Endodermal cell (in vitro differentiated cells): ENCODE measurements around the gene HMGCLL1. TPM values are rescaled to one million over a fixed set of nuclear protein-coding genes. Genes with fewer than 3 reads are reported as not detected.

ENCODE experiments used
- DNase-seq: peaks from one replicate; pipeline ENCODE4 v3.0.0-alpha.2; 2017
- H3K27ac ChIP-seq: 2 replicates; pipeline ENCODE4 v1.5.1; 2013; ENCODE audit warnings: mild to moderate bottlenecking, low read depth, low read length, moderate library complexity
- H3K27me3 ChIP-seq: 2 replicates; pipeline ENCODE4 v1.6.1; 2013; ENCODE audit warnings: mild to moderate bottlenecking, low read length, moderate library complexity; ENCODE audit not compliant: insufficient read depth, control insufficient read depth, poor library complexity, severe bottlenecking
- H3K36me3 ChIP-seq: 2 replicates; pipeline ENCODE4 v1.7.0; 2013; ENCODE audit warnings: mild to moderate bottlenecking, low read length, moderate library complexity; ENCODE audit not compliant: control insufficient read depth, insufficient read depth
- H3K4me1 ChIP-seq: one replicate; pipeline ENCODE4 v1.7.0; 2013; ENCODE audit warnings: low read length; ENCODE audit not compliant: control insufficient read depth, insufficient read depth
- H3K4me3 ChIP-seq: 2 replicates; pipeline ENCODE4 v1.5.1; 2013; ENCODE audit warnings: mild to moderate bottlenecking, low read length, moderate library complexity
- H3K9ac ChIP-seq: 2 replicates; pipeline ENCODE4 v1.6.1; 2013; ENCODE audit warnings: mild to moderate bottlenecking, low read length, moderate library complexity; ENCODE audit not compliant: poor library complexity, severe bottlenecking; ENCODE audit errors: extremely low read depth
- H3K9me3 ChIP-seq: 2 replicates; pipeline ENCODE4 v1.6.1; 2013; ENCODE audit warnings: mild to moderate bottlenecking, low read length, moderate library complexity; ENCODE audit not compliant: control insufficient read depth
- H3K27ac Mint-ChIP-seq: 2 replicates; pipeline ENCODE4 v1.8.0; 2020; ENCODE audit warnings: mixed read lengths
- H3K27me3 Mint-ChIP-seq: 2 replicates; pipeline ENCODE4 v1.8.0; 2021; ENCODE audit warnings: mild to moderate bottlenecking, mixed read lengths; ENCODE audit not compliant: insufficient read depth
- H3K36me3 Mint-ChIP-seq: 2 replicates; pipeline ENCODE4 v1.8.0; 2020; ENCODE audit warnings: low read depth, mixed read lengths
- H3K4me1 Mint-ChIP-seq: 2 replicates; pipeline ENCODE4 v1.8.0; 2020; ENCODE audit warnings: mixed read lengths
- H3K4me3 Mint-ChIP-seq: 2 replicates; pipeline ENCODE4 v1.8.0; 2020; ENCODE audit warnings: mild to moderate bottlenecking, moderate library complexity, mixed read lengths
- H3K9me3 Mint-ChIP-seq: 2 replicates; pipeline ENCODE4 v1.8.0; 2020; ENCODE audit warnings: mild to moderate bottlenecking, mixed read lengths
- WGBS, 2 experiments: methylation state at CpG; one replicate each; pipeline versions ENCODE4 v1.1.5 to v1.1.7; 2013; ENCODE audit warnings: missing lambda C conversion rate in 2 of 2, mixed read lengths in 1 of 2; ENCODE audit not compliant: insufficient coverage in 1 of 2, insufficient read length in 1 of 2; 5-methylcytosine and 5-hydroxymethylcytosine counted together
- total RNA-seq, 2 donors: library from RNA; stranded (reverse); fragmentation: NEBNext Ultra II Directional in 1 of 2; extraction: Animal tissue kit (Norgen Biotek cat#: 25700) in 1 of 2; gene quantifications; 2 replicates in 1 of 2; 3 replicates in 1 of 2; pipeline ENCODE4 v1.2.1, GENCODE V29; 2021
- TF ChIP-seq, protein P1 (sequence below): fragments of 200-600 bp; sonication (generic); conservative IDR thresholded peaks from 2 replicates; pipeline ENCODE4 v1.5.0; 2021; ENCODE audit warnings: antibody characterized with exemption, mild to moderate bottlenecking

Gene HMGCLL1
- total RNA-seq, 2 donors from 2014 or later, result 0.20 to 0.60 TPM

DNA sequence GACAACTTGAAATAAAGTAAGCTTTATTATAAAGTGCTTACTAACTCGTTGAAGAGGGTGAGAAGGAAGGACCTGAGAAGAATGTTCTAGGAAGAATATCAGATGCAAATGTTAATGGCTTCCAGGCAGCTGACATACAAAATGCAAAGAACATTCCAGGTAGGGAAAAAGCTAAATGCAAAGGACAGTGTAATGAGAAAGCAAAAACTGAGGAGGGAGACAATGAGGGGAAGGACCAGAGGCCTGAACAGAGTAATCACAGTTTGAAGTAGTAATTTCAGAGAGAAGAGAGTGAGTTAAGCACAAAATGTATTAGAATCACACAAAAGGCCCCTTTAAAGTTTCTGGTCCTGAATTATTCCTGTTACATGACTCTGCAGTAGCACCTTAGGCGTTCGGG is 81.3 kb downstream of the HMGCLL1 start:
- Mint-ChIP-seq H3K9me3 (no peaks in the 10 kb centered on the region), H3K36me3 (no peaks in the 10 kb centered on the region), H3K4me3 (no peak overlapping the region), H3K27ac (no peak overlapping the region), H3K27me3 (no peaks in the 10 kb centered on the region), H3K4me1 (no peaks in the 10 kb centered on the region)
- no peak for DNase-seq
- Histone ChIP-seq H3K27me3 (no peaks in the 10 kb centered on the region), H3K4me1 (no peaks in the 10 kb centered on the region), H3K36me3 (no peaks in the 10 kb centered on the region), H3K27ac (no peak overlapping the region), H3K4me3 (no peak overlapping the region), H3K9ac (no peak overlapping the region), H3K9me3 (no peaks in the 10 kb centered on the region)
- 30 to 84% methylated on average over 1 to 3 of the region's 3 CpGs for WGBS, 2 experiments
- TF ChIP-seq, protein P1, sequence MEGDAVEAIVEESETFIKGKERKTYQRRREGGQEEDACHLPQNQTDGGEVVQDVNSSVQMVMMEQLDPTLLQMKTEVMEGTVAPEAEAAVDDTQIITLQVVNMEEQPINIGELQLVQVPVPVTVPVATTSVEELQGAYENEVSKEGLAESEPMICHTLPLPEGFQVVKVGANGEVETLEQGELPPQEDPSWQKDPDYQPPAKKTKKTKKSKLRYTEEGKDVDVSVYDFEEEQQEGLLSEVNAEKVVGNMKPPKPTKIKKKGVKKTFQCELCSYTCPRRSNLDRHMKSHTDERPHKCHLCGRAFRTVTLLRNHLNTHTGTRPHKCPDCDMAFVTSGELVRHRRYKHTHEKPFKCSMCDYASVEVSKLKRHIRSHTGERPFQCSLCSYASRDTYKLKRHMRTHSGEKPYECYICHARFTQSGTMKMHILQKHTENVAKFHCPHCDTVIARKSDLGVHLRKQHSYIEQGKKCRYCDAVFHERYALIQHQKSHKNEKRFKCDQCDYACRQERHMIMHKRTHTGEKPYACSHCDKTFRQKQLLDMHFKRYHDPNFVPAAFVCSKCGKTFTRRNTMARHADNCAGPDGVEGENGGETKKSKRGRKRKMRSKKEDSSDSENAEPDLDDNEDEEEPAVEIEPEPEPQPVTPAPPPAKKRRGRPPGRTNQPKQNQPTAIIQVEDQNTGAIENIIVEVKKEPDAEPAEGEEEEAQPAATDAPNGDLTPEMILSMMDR, result peak; percentile 47

DNA sequence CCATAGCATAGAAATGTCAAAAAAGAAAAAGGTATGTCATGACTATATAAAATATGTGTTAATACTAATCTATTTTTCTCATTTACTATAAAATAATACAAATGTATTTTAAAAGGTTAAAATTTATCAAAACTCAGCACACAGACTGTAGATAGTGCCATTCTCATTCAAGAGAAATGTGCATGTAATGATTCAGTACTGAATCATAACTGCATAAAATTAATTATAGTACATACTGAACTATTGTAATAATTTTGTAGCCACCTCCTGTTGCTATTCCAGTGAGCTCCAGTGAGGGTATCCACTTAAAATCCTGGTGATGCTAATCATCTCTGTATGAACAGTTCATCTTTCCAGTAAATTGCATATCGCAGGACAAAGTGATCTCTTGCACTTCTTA is 82.8 kb downstream of the HMGCLL1 start:
- no peak for DNase-seq
- Histone ChIP-seq H3K27ac (no peak overlapping the region), H3K9ac (no peak overlapping the region), H3K4me3 (no peak overlapping the region), H3K9me3 (no peaks in the 10 kb centered on the region), H3K36me3 (no peaks in the 10 kb centered on the region), H3K4me1 (no peaks in the 10 kb centered on the region), H3K27me3 (no peaks in the 10 kb centered on the region)
- no peaks in the 10 kb centered on the region for H3K4me1 Mint-ChIP-seq
- TF ChIP-seq, protein P1, result no peak
- 83% methylated on average over 1 of the region's 1 CpG; no CpG with 5 or more reads in 1 of the 2 experiments for WGBS, 2 experiments
- H3K4me3 Mint-ChIP-seq, result no peak overlapping the region
- H3K27ac Mint-ChIP-seq, result no peak overlapping the region
- H3K9me3 Mint-ChIP-seq, result no peaks in the 10 kb centered on the region
- H3K27me3 Mint-ChIP-seq, result no peaks in the 10 kb centered on the region
- no peaks in the 10 kb centered on the region for H3K36me3 Mint-ChIP-seq

DNA sequence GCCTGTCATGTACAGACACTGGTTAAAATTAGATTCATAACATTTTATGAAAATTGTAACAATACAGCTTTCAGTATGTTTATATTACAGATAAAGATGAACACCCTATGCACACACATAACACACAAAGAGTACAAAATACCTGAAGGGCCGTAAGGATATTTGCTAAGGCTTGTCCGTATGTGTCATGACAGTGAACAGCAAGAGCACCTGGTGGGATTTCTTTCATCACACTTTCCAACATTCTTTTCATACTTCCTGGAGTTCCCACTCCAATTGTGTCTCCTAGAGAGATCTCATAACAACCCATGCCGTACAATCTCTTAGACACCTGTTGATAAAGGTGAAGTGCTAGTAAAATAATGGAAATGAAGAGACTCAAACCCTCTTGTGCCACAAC is 83.7 kb downstream of the HMGCLL1 start:
- Mint-ChIP-seq H3K4me3 (no peak overlapping the region), H3K27me3 (no peaks in the 10 kb centered on the region), H3K27ac (no peak overlapping the region), H3K36me3 (no peaks in the 10 kb centered on the region), H3K9me3 (no peaks in the 10 kb centered on the region), H3K4me1 (no peaks in the 10 kb centered on the region)
- Histone ChIP-seq H3K4me1 (no peaks in the 10 kb centered on the region), H3K36me3 (no peaks in the 10 kb centered on the region), H3K27me3 (no peaks in the 10 kb centered on the region), H3K4me3 (no peak overlapping the region), H3K9me3 (no peaks in the 10 kb centered on the region), H3K9ac (no peak overlapping the region), H3K27ac (no peak overlapping the region)
- no peak for DNase-seq
- 98% methylated on average over 2 of the region's 3 CpGs; no CpG with 5 or more reads in 1 of the 2 experiments for WGBS, 2 experiments
- TF ChIP-seq, protein P1, result no peak
